Neural progenitor cell (in vitro differentiated cells): ENCODE data around the gene SLIT1.

Source experiments
- CTCF ChIP-seq: fragments of 200-600 bp; sonication (generic); IDR thresholded peaks from 2 replicates; pipeline ENCODE4 v1.5.1; 2017; ENCODE audit warnings: antibody characterized with exemption, mild to moderate bottlenecking
- EZH2 ChIP-seq: fragments of 200-600 bp; sonication (generic); IDR thresholded peaks from 2 replicates; pipeline ENCODE4 v1.6.1; 2017; ENCODE audit warnings: antibody characterized with exemption, mild to moderate bottlenecking, moderate library complexity
- EZH2phosphoT487 ChIP-seq: fragments of 200-600 bp; sonication (generic); IDR thresholded peaks from 2 replicates; pipeline ENCODE4 v1.6.1; 2017; ENCODE audit warnings: antibody characterized with exemption

GRCh38 chr10:97175586-97175985, 10.2 kb downstream of the SLIT1 start:
- TF ChIP-seq CTCF = no peak
- no peak for TF ChIP-seq EZH2
- TF ChIP-seq EZH2phosphoT487 = no peak
